ENCODE measurements around the gene ATE1.

GRCh38 chr10:121791761-121792160, 136.1 kb downstream of the ATE1 start:
- TF ChIP-seq CTCF (conservative IDR thresholded peaks at IDR 0.05): no peak
- TF ChIP-seq ZFX (IDR thresholded peaks at IDR 0.05): no peak
